Endothelial cell of umbilical vein (primary cell): Measurements from ENCODE around the gene CCDC86. TPM values are rescaled to one million over a fixed set of nuclear protein-coding genes. Genes with fewer than 3 reads are reported as not detected.

Source experiments
- BruUV-seq: library from RNA; stranded (reverse); fragments of 400-500 nt; replicated peaks from 2 replicates; lab custom pipeline; 2021; lab: Mats Ljungman, UMichigan
- CTCF ChIA-PET: fragments of 300-600, 350-600 bp; sonication (Branson Sonifier 250); formaldehyde crosslinking; loops from one replicate; lab custom pipeline; 2021; ENCODE audit warnings: antibody characterized with exemption, inconsistent platforms; lab: Charles Lee
- POLR2A ChIA-PET: fragments of 300-600, 350-600 bp; sonication (Branson Sonifier 250); formaldehyde crosslinking; loops from one replicate; lab custom pipeline; 2021; ENCODE audit warnings: antibody characterized with exemption, inconsistent platforms; lab: Charles Lee
- DNase-seq: peaks from one replicate; pipeline ENCODE4 v3.0.0-alpha.2; 2011; ENCODE audit warnings: low read depth, low spot score
- FAIRE-seq: peaks from 2 replicates; lab custom pipeline; 2011; peaks lifted over from hg19 to GRCh38; lab: Jason Lieb, UNC
- H2AFZ ChIP-seq: 2 replicates; pipeline ENCODE4 v1.6.0; 2012; ENCODE audit warnings: low read depth, low read length, control low read depth, inconsistent platforms
- H3K27ac ChIP-seq: 2 replicates; pipeline ENCODE4 v1.5.1; 2011; ENCODE audit warnings: low read depth, mild to moderate bottlenecking, control low read depth, low read length, moderate library complexity; ENCODE audit not compliant: insufficient read depth
- H3K27me3 ChIP-seq, 2 experiments: 2 replicates each; pipeline versions ENCODE4 v1.6.0 to v1.6.1; 2011; ENCODE audit warnings: low read length in 2 of 2, mixed read lengths in 1 of 2; ENCODE audit not compliant: control insufficient read depth in 2 of 2, insufficient read depth in 2 of 2
- H3K36me3 ChIP-seq, 2 experiments: 2 replicates in 1 of 2; 3 replicates in 1 of 2; pipeline ENCODE4 v1.5.1; 2011; ENCODE audit warnings: low read length in 2 of 2, mild to moderate bottlenecking in 1 of 2, moderate library complexity in 1 of 2; ENCODE audit not compliant: control insufficient read depth in 2 of 2, insufficient read depth in 2 of 2; ENCODE audit errors: extremely low read depth in 1 of 2
- H3K4me1 ChIP-seq: 3 replicates; pipeline ENCODE4 v1.5.1; 2011; ENCODE audit warnings: mild to moderate bottlenecking, low read length; ENCODE audit not compliant: control insufficient read depth, insufficient read depth; ENCODE audit errors: extremely low read depth
- H3K4me2 ChIP-seq: 2 replicates; pipeline ENCODE4 v1.6.1; 2011; ENCODE audit warnings: low read length, control low read depth, mixed read lengths; ENCODE audit not compliant: insufficient read depth
- H3K4me3 ChIP-seq, 3 experiments: fragments of 200-600 bp in 1 of 3; sonication (generic), shearing (Covaris generic) in 1 of 3; replicated peaks in 1 of 3; 2 replicates each; pipeline ENCODE4 v1.5.1; 2011 to 2016; ENCODE audit warnings: control low read depth in 3 of 3, low read length in 3 of 3, mild to moderate bottlenecking in 2 of 3, inconsistent platforms in 1 of 3, low read depth in 1 of 3, moderate library complexity in 1 of 3; ENCODE audit not compliant: insufficient read depth in 1 of 3
- H3K79me2 ChIP-seq: 2 replicates; pipeline ENCODE4 v1.6.0; 2012; ENCODE audit warnings: low read length, inconsistent platforms; ENCODE audit not compliant: control insufficient read depth, insufficient read depth
- H3K9ac ChIP-seq: replicated peaks from 2 replicates; pipeline ENCODE3; 2011; ENCODE audit warnings: low read length, control low read depth; ENCODE audit not compliant: insufficient read depth; ENCODE audit errors: extremely low read depth
- H3K9me1 ChIP-seq: replicated peaks from 3 replicates; pipeline ENCODE4 v1.6.0; 2011; ENCODE audit warnings: mild to moderate bottlenecking, low read length; ENCODE audit not compliant: control insufficient read depth, insufficient read depth; ENCODE audit errors: extremely low read depth
- H3K9me3 ChIP-seq: replicated peaks from 2 replicates; pipeline ENCODE4 v1.5.1; 2012; ENCODE audit warnings: low read length, inconsistent platforms; ENCODE audit not compliant: control insufficient read depth, insufficient read depth
- H4K20me1 ChIP-seq: replicated peaks from 2 replicates; pipeline ENCODE3; 2011; ENCODE audit warnings: mild to moderate bottlenecking, low read length; ENCODE audit not compliant: control insufficient read depth, insufficient read depth; ENCODE audit errors: extremely low read depth
- EZH2 ChIP-seq: IDR thresholded peaks from 2 replicates; pipeline ENCODE4 v1.6.1; 2012; ENCODE audit warnings: borderline replicate concordance, low read depth, mild to moderate bottlenecking, moderate library complexity, low read length, inconsistent platforms; ENCODE audit not compliant: severe bottlenecking
- FOS ChIP-seq: IDR thresholded peaks from 2 replicates; pipeline ENCODE4 v1.6.1; 2011; ENCODE audit warnings: mild to moderate bottlenecking, low read length, moderate library complexity, borderline replicate concordance; ENCODE audit not compliant: insufficient read depth
- GATA2 ChIP-seq: IDR thresholded peaks from 2 replicates; pipeline ENCODE4 v1.7.0; 2011; ENCODE audit warnings: low read depth, mild to moderate bottlenecking, moderate library complexity, mixed read lengths, low read length; ENCODE audit not compliant: insufficient read length, insufficient read depth
- JUN ChIP-seq: IDR thresholded peaks from 2 replicates; pipeline ENCODE4 v1.6.1; 2011; ENCODE audit warnings: borderline replicate concordance, low read depth; ENCODE audit not compliant: insufficient read length, insufficient read depth
- MYC ChIP-seq: IDR thresholded peaks from one replicate; pipeline ENCODE4 v1.6.1; 2011; ENCODE audit warnings: mild to moderate bottlenecking, low read depth, low read length
- POLR2A ChIP-seq: IDR thresholded peaks from 2 replicates; pipeline ENCODE4 v1.6.1; 2012; ENCODE audit warnings: low read depth, mild to moderate bottlenecking, control low read depth, low read length
- POLR2AphosphoS5 ChIP-seq: IDR thresholded peaks from 2 replicates; pipeline ENCODE4 v1.6.1; 2012; ENCODE audit warnings: low read depth, mild to moderate bottlenecking, control low read depth, low read length, moderate library complexity; ENCODE audit not compliant: insufficient read depth
- dilution Hi-C: fragments of 300-500 bp; cut with MboI; formaldehyde crosslinking; loops from one replicate; pipeline ENCODE4 v1.15.0; 2019; ENCODE audit warnings: low sequenced_read_pairs; ENCODE audit not compliant: extremely low pct_ligation_motif_present
- intact Hi-C: fragments of 100-400 bp; cut with micrococcal nuclease; formaldehyde crosslinking; loops from one replicate; pipeline ENCODE4 v1.10.0; 2022
- polyA plus RNA-seq, 4 experiments: library from polyadenylated mRNA; depleted of rRNA in 3 of 4; stranded (reverse) in 3 of 4; unstranded in 1 of 4; fragments of >200 nt; gene quantifications; 2 replicates each; pipeline versions ENCODE4 v1.2.1 to v1.2.3, GENCODE V29; 2011 to 2012; ENCODE audit warnings: missing spikeins in 1 of 4
- total RNA-seq: library from RNA; stranded (reverse); gene quantifications from 2 replicates; pipeline ENCODE4 v1.2.3, GENCODE V29; 2021
- TF ChIP-seq, protein P1 (sequence below): IDR thresholded peaks from 2 replicates; pipeline ENCODE4 v1.6.1; 2011; ENCODE audit not compliant: insufficient read depth, insufficient read length
- TF ChIP-seq, protein P2 (sequence below), 2 donors: IDR thresholded peaks; 1 replicate in 1 of 2; 2 replicates in 1 of 2; pipeline ENCODE4 v1.5.1; 2011; ENCODE audit warnings: low read length in 2 of 2, mild to moderate bottlenecking in 2 of 2, moderate library complexity in 2 of 2, control low read depth in 1 of 2, inconsistent platforms in 1 of 2, low read depth in 1 of 2; ENCODE audit not compliant: insufficient read depth in 1 of 2; ENCODE audit errors: extremely low read depth in 1 of 2

Gene CCDC86
- total and polyA plus RNA-seq, 2 donors (not counting 3 experiments of a cell fraction or from before 2014, with no cell fraction given): 29.8 to 60.8 TPM

DNA sequence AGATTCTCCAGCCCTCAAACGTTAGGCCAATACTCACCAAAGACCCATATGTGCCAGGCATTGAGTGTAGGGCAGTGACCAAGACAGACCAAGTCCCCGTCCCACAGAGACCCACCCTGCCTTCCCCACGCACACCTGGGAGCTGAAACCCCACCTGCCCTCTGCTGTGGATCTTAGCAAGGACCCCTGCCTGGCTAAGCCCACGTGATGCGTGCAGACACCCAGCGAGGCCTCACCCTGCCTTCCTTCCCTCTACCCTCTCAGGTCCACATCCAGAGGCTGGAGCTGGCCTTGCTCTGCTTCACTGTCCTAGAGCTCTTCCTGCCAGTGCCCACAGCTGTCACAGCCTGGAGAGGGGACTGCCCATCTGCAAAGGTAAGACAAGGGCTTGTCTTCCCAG is 46.6 kb upstream of the CCDC86 start:
- Histone ChIP-seq H3K36me3 (no peaks in the 10 kb centered on the region), H3K4me1 (no peaks in the 10 kb centered on the region), H3K27ac (no peak overlapping the region), H3K9me3 (no peaks in the 10 kb centered on the region), H2AFZ (no peak overlapping the region), H3K4me3 (no peak overlapping the region), H4K20me1 (no peaks in the 10 kb centered on the region), H3K79me2 (no peaks in the 10 kb centered on the region), H3K27me3 (peaks cover 7 to 25% of the 10 kb centered on the region in 2 experiments), H3K9ac (no peak overlapping the region), H3K9me1 (no peaks in the 10 kb centered on the region), H3K4me2 (no peak overlapping the region)
- TF ChIP-seq, protein P1, sequence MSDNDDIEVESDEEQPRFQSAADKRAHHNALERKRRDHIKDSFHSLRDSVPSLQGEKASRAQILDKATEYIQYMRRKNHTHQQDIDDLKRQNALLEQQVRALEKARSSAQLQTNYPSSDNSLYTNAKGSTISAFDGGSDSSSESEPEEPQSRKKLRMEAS: no peak
- TF ChIP-seq POLR2A (no peak), POLR2AphosphoS5 (no peak)
- FAIRE-seq (no peak), DNase-seq (no peak)
- BruUV-seq: no TSS peak
- intact Hi-C loops: no loop called here
- dilution Hi-C loops: no loop called here
- ChIA-PET CTCF (interaction anchor here (1.0 kb wide), 1 partner anchor 93 kb away, joined by 3 read pairs; no protein-coding TSS in a partner anchor), POLR2A (no interaction called here)

- Histone ChIP-seq H3K9me1 (no peaks in the 10 kb centered on the region), H3K79me2 (no peaks in the 10 kb centered on the region), H2AFZ (no peak overlapping the region), H3K9ac (no peak overlapping the region), H3K27ac (no peak overlapping the region), H3K4me3 (no peak overlapping the region), H3K9me3 (no peaks in the 10 kb centered on the region), H3K4me2 (no peak overlapping the region), H3K4me1 (no peaks in the 10 kb centered on the region), H3K36me3 (no peaks in the 10 kb centered on the region), H3K27me3 (peaks cover 10 to 19% of the 10 kb centered on the region in 2 experiments), H4K20me1 (no peaks in the 10 kb centered on the region)
- dilution Hi-C loops: no loop called here
- DNase-seq: no peak
- ChIA-PET POLR2A (interaction anchor here (0.7 kb wide), 1 partner anchor 1265 kb away, joined by 3 read pairs; no protein-coding TSS in a partner anchor), CTCF (no interaction called here)
- BruUV-seq: no TSS peak
- TF ChIP-seq GATA2: no peak
- TF ChIP-seq, protein P2, sequence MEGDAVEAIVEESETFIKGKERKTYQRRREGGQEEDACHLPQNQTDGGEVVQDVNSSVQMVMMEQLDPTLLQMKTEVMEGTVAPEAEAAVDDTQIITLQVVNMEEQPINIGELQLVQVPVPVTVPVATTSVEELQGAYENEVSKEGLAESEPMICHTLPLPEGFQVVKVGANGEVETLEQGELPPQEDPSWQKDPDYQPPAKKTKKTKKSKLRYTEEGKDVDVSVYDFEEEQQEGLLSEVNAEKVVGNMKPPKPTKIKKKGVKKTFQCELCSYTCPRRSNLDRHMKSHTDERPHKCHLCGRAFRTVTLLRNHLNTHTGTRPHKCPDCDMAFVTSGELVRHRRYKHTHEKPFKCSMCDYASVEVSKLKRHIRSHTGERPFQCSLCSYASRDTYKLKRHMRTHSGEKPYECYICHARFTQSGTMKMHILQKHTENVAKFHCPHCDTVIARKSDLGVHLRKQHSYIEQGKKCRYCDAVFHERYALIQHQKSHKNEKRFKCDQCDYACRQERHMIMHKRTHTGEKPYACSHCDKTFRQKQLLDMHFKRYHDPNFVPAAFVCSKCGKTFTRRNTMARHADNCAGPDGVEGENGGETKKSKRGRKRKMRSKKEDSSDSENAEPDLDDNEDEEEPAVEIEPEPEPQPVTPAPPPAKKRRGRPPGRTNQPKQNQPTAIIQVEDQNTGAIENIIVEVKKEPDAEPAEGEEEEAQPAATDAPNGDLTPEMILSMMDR (IDR thresholded peaks at IDR 0.05; ENCODE audit: extremely low read depth in 1 of 2, insufficient read depth in 1 of 2, low read depth in 1 of 2, low read length in 2 of 2): no peak
- no peak for TF ChIP-seq POLR2A
- TF ChIP-seq MYC: no peak
- TF ChIP-seq, protein P1: no peak
- no peak for TF ChIP-seq EZH2
- TF ChIP-seq JUN: no peak
- TF ChIP-seq POLR2AphosphoS5: no peak
- TF ChIP-seq FOS: no peak
- no peak for FAIRE-seq
- intact Hi-C loops: no loop called here
These were observed 43.9 kb upstream of the CCDC86 start for GRCh38 chr11:60797846-60798630.
